B cell (primary cell): ENCODE data around the gene FLT1. TPM values are rescaled to one million over a fixed set of nuclear protein-coding genes. Genes with fewer than 3 reads are reported as not detected.

Source experiments
- ATAC-seq: fragments of 200-7000 bp; cut with Tn5 transposase; one replicate; pipeline ENCODE4 v1.10.0; 2021; ENCODE audit warnings: low read depth, mild to moderate bottlenecking, moderate number of reproducible peaks, moderate library complexity
- CTCF ChIA-PET: fragments of 350-600 bp; sonication (Branson Sonifier 250); formaldehyde crosslinking; loops from one replicate; lab custom pipeline; 2021; ENCODE audit warnings: antibody characterized with exemption, inconsistent platforms; lab: Charles Lee
- POLR2A ChIA-PET: fragments of 350-600 bp; sonication (Branson Sonifier 250); formaldehyde crosslinking; loops from one replicate; lab custom pipeline; 2021; ENCODE audit warnings: antibody characterized with exemption; lab: Charles Lee
- DNase-seq: peaks from one replicate; pipeline ENCODE4 v3.0.0; 2013
- H2AFZ ChIP-seq: 2 replicates; pipeline ENCODE4 v1.6.1; 2012; ENCODE audit warnings: mild to moderate bottlenecking, low read depth, low read length; ENCODE audit not compliant: insufficient read depth, poor library complexity, severe bottlenecking
- H3K27ac ChIP-seq, 2 donors: 1 replicate in 1 of 2; 2 replicates in 1 of 2; pipeline ENCODE4 v1.5.1; 2012 to 2013; ENCODE audit warnings: low read length in 2 of 2, mild to moderate bottlenecking in 2 of 2, moderate library complexity in 1 of 2
- H3K27me3 ChIP-seq, 4 experiments: fragments of 200-600 bp in 1 of 4; sonication (generic) in 1 of 4; replicated peaks in 1 of 4; 1 replicate in 2 of 4; 2 replicates in 2 of 4; pipeline versions ENCODE4 v1.6.1 to v1.7.0; 2013 to 2016; ENCODE audit warnings: low read length in 3 of 4, mild to moderate bottlenecking in 2 of 4, mixed read lengths in 1 of 4, moderate library complexity in 1 of 4; ENCODE audit not compliant: insufficient read depth in 4 of 4, control insufficient read depth in 3 of 4; ENCODE audit errors: control extremely low read depth in 1 of 4
- H3K36me3 ChIP-seq, 2 experiments: replicated peaks in 1 of 2; 1 replicate in 1 of 2; 2 replicates in 1 of 2; pipeline versions ENCODE4 v1.6.1 to v1.7.1; 2013; ENCODE audit warnings: low read length in 1 of 2; ENCODE audit not compliant: insufficient read depth in 2 of 2, control insufficient read depth in 1 of 2; ENCODE audit errors: control extremely low read depth in 1 of 2, extremely low read depth in 1 of 2
- H3K4me1 ChIP-seq, 2 donors: fragments of 200-600 bp in 1 of 2; sonication (generic) in 1 of 2; 1 replicate in 1 of 2; 2 replicates in 1 of 2; pipeline versions ENCODE4 v1.5.1 to v1.6.1; 2013 to 2017; ENCODE audit warnings: low read length in 2 of 2; ENCODE audit not compliant: control insufficient read depth in 2 of 2, insufficient read depth in 2 of 2
- H3K4me2 ChIP-seq: replicated peaks from 2 replicates; pipeline ENCODE3; 2012; ENCODE audit warnings: mild to moderate bottlenecking, low read depth, low read length; ENCODE audit not compliant: poor library complexity, severe bottlenecking
- H3K4me3 ChIP-seq, 5 experiments: fragments of 200-600 bp in 1 of 5; sonication (generic) in 1 of 5; 1 replicate in 3 of 5; 2 replicates in 2 of 5; pipeline versions ENCODE4 v1.5.1 to v1.7.0; 2011 to 2016; ENCODE audit warnings: low read length in 4 of 5, mild to moderate bottlenecking in 4 of 5, low read depth in 2 of 5, control low read depth in 1 of 5, moderate library complexity in 1 of 5; ENCODE audit not compliant: insufficient read depth in 1 of 5; ENCODE audit errors: control extremely low read depth in 1 of 5, extremely low read depth in 1 of 5
- H3K79me2 ChIP-seq: fragments of 200-600 bp; sonication (generic); one replicate; pipeline ENCODE4 v1.6.0; 2016; ENCODE audit warnings: low read length; ENCODE audit not compliant: control insufficient read depth, insufficient read depth
- H3K9ac ChIP-seq: fragments of 200-600 bp; sonication (generic); 2 replicates; pipeline ENCODE4 v1.6.1; 2017; ENCODE audit warnings: mild to moderate bottlenecking, low read length, moderate library complexity
- H3K9me3 ChIP-seq, 3 donors: one replicate each; pipeline versions ENCODE4 v1.6.1 to v1.7.1; 2013; ENCODE audit warnings: low read length in 2 of 3; ENCODE audit not compliant: control insufficient read depth in 2 of 3, insufficient read depth in 1 of 3; ENCODE audit errors: control extremely low read depth in 1 of 3
- H4K20me1 ChIP-seq: 2 replicates; pipeline ENCODE4 v1.6.0; 2012; ENCODE audit warnings: mild to moderate bottlenecking, low read length; ENCODE audit not compliant: insufficient read depth, control insufficient read depth, poor library complexity, severe bottlenecking
- H3K27ac Mint-ChIP-seq: one replicate; pipeline ENCODE4 v1.8.0; 2021; ENCODE audit warnings: mixed read lengths
- H3K27me3 Mint-ChIP-seq: one replicate; pipeline ENCODE4 v1.8.0; 2021; ENCODE audit warnings: mixed read lengths
- H3K4me1 Mint-ChIP-seq: one replicate; pipeline ENCODE4 v1.8.0; 2021; ENCODE audit warnings: mixed read lengths
- H3K4me3 Mint-ChIP-seq: one replicate; pipeline ENCODE4 v1.8.0; 2021; ENCODE audit warnings: mixed read lengths
- H3K9me3 Mint-ChIP-seq: one replicate; pipeline ENCODE4 v1.8.0; 2022; ENCODE audit warnings: mixed read lengths; ENCODE audit not compliant: insufficient read depth
- CTCF ChIP-seq: fragments of 200-600 bp; IDR thresholded peaks from one replicate; pipeline ENCODE4 v1.8.0; 2022; ENCODE audit warnings: antibody characterized with exemption, mild to moderate bottlenecking
- EZH2 ChIP-seq: IDR thresholded peaks from 2 replicates; pipeline ENCODE4 v1.6.1; 2012; ENCODE audit warnings: borderline replicate concordance, low read depth, mild to moderate bottlenecking, moderate library complexity, low read length; ENCODE audit not compliant: insufficient read depth, poor library complexity, severe bottlenecking
- WGBS: methylation state at CpG from one replicate; pipeline ENCODE4 v1.1.5; 2013; ENCODE audit warnings: missing lambda C conversion rate; ENCODE audit not compliant: insufficient coverage; 5-methylcytosine and 5-hydroxymethylcytosine counted together
- intact Hi-C: fragments of 100-400 bp; cut with micrococcal nuclease; formaldehyde crosslinking; loops from one replicate; pipeline ENCODE4 v1.10.0; 2022
- polyA plus RNA-seq: library from polyadenylated mRNA; depleted of rRNA; stranded (reverse); fragments of >200 nt; gene quantifications from 2 replicates; pipeline ENCODE4 v1.2.3, GENCODE V29; 2012
- total RNA-seq, 2 donors: library from RNA; stranded (reverse); fragments of 120-200 nt in 1 of 2; gene quantifications; 1 replicate in 1 of 2; 2 replicates in 1 of 2; pipeline versions ENCODE4 v1.2.3 to v1.2.4, GENCODE V29; 2013 to 2022

FLT1 gene
- total and polyA plus RNA-seq, 2 donors (not counting 1 experiment from before 2014, with no cell fraction given): 1.1 to 1.2 TPM

GRCh38 chr13:28273919-28274318 lies 221.0 kb downstream of the FLT1 start:
- Histone ChIP-seq H3K4me2 (no peak overlapping the region), H3K27me3 (no peaks in the 10 kb centered on the region), H3K27ac (no peak overlapping the region), H3K36me3 (peaks cover 12 to 65% of the 10 kb centered on the region in 2 experiments), H3K9me3 (no peaks in the 10 kb centered on the region), H2AFZ (no peak overlapping the region), H4K20me1 (peaks cover 11% of the 10 kb centered on the region), H3K79me2 (peaks cover 16% of the 10 kb centered on the region), H3K4me3 (no peak overlapping the region), H3K9ac (no peak overlapping the region), H3K4me1 (peaks cover 8 to 10% of the 10 kb centered on the region in 2 donors)
- H3K27ac Mint-ChIP-seq: no peak overlapping the region
- intact Hi-C loops: loop anchor here (10.0 kb wide), 1 partner anchor 829 kb away; no protein-coding TSS in a partner anchor
- no peaks in the 10 kb centered on the region for H3K9me3 Mint-ChIP-seq
- no peak for TF ChIP-seq CTCF
- TF ChIP-seq EZH2: no peak
- DNase-seq (no peak), ATAC-seq (no peak)
- H3K27me3 Mint-ChIP-seq: no peaks in the 10 kb centered on the region
- no peak overlapping the region for H3K4me3 Mint-ChIP-seq
- peaks cover 11% of the 10 kb centered on the region for H3K4me1 Mint-ChIP-seq
- CTCF ChIA-PET: interaction anchor here (1.2 kb wide), 2 partner anchors 9 to 12 kb away, joined by 3 to 4 read pairs; no protein-coding TSS in a partner anchor
- POLR2A ChIA-PET: no interaction called here
- WGBS: 28% methylated on average over 2 of the region's 3 CpGs

GRCh38 chr13:28271056-28271840 lies 223.7 kb downstream of the FLT1 start:
- peaks cover 14 to 58% of the 10 kb centered on the region in 2 experiments for H3K36me3 ChIP-seq
- H3K27ac ChIP-seq: no peak overlapping the region
- Mint-ChIP-seq H3K9me3 (peaks cover 6% of the 10 kb centered on the region), H3K27me3 (no peaks in the 10 kb centered on the region), H3K27ac (no peak overlapping the region), H3K4me3 (no peak overlapping the region), H3K4me1 (peaks cover 26% of the 10 kb centered on the region)
- intact Hi-C loops: loop anchor here (10.0 kb wide), 1 partner anchor 826 kb away; no protein-coding TSS in a partner anchor
- ChIA-PET CTCF (no interaction called here), POLR2A (no interaction called here)
- H3K27me3 ChIP-seq: no peaks in the 10 kb centered on the region
- TF ChIP-seq EZH2 (no peak), CTCF (no peak)
- no peak overlapping the region for H3K4me3 ChIP-seq
- ATAC-seq (no peak), DNase-seq (no peak)
- peaks cover 16% of the 10 kb centered on the region for H3K79me2 ChIP-seq
- H3K4me2 ChIP-seq: no peak overlapping the region
- H4K20me1 ChIP-seq: peaks cover 13% of the 10 kb centered on the region
- no peak overlapping the region for H3K9ac ChIP-seq
- peaks cover 9 to 19% of the 10 kb centered on the region in 2 donors for H3K4me1 ChIP-seq
- H2AFZ ChIP-seq: no peak overlapping the region
- no CpG with 5 or more reads among the region's 2 CpGs for WGBS
- peaks cover 0 to 8% (median 4%) of the 10 kb centered on the region in 3 donors for H3K9me3 ChIP-seq
